WERI-Rb-1 (cell line): Measurements from ENCODE around the gene STRN.

ENCODE experiments used
- DNase-seq: peaks from one replicate; pipeline ENCODE4 v3.0.0-alpha.2; 2020
- H3K27ac ChIP-seq: fragments of 250-450 bp; sonication (Bioruptor Pico); 2 replicates; pipeline ENCODE4 v1.5.1; 2020; ENCODE audit warnings: mild to moderate bottlenecking, moderate library complexity
- H3K27me3 ChIP-seq: fragments of 250-450 bp; sonication (Bioruptor Pico); 2 replicates; pipeline ENCODE4 v1.5.1; 2021; ENCODE audit warnings: mild to moderate bottlenecking, low read depth, moderate library complexity; ENCODE audit not compliant: insufficient read depth, severe bottlenecking
- H3K36me3 ChIP-seq: fragments of 250-450 bp; sonication (Bioruptor Pico); 2 replicates; pipeline ENCODE4 v1.5.1; 2020; ENCODE audit warnings: mild to moderate bottlenecking, moderate library complexity
- H3K4me3 ChIP-seq: 2 replicates; pipeline ENCODE4 v1.5.1; 2011; ENCODE audit warnings: low read depth, mild to moderate bottlenecking, control low read depth, low read length
- H3K9me3 ChIP-seq: fragments of 250-450 bp; sonication (Bioruptor Pico); 2 replicates; pipeline ENCODE4 v1.5.1; 2021; ENCODE audit warnings: mild to moderate bottlenecking, moderate library complexity; ENCODE audit not compliant: severe bottlenecking
- CTCF ChIP-seq: IDR thresholded peaks from 2 replicates; pipeline ENCODE4 v1.5.1; 2011; ENCODE audit warnings: low read depth, mild to moderate bottlenecking, control low read depth, inconsistent platforms, low read length

STRN gene

GRCh38 chr2:36976065-36976464 lies 9.7 kb upstream of the STRN start:
- H3K27me3 ChIP-seq, result no peaks in the 10 kb centered on the region
- DNase-seq, result no peak
- no peak for TF ChIP-seq CTCF
- H3K4me3 ChIP-seq, result no peak overlapping the region
- H3K9me3 ChIP-seq, result no peaks in the 10 kb centered on the region
- H3K27ac ChIP-seq, result no peak overlapping the region
- H3K36me3 ChIP-seq, result no peaks in the 10 kb centered on the region

GRCh38 chr2:36975306-36975705 lies 9.0 kb upstream of the STRN start:
- H3K36me3 ChIP-seq, result no peaks in the 10 kb centered on the region
- no peak overlapping the region for H3K4me3 ChIP-seq
- DNase-seq, result no peak
- TF ChIP-seq CTCF, result no peak
- H3K27me3 ChIP-seq, result no peaks in the 10 kb centered on the region
- H3K27ac ChIP-seq, result no peak overlapping the region
- H3K9me3 ChIP-seq, result no peaks in the 10 kb centered on the region

- H3K4me3 ChIP-seq, result no peak overlapping the region
- no peaks in the 10 kb centered on the region for H3K9me3 ChIP-seq
- no peak for TF ChIP-seq CTCF
- no peaks in the 10 kb centered on the region for H3K36me3 ChIP-seq
- no peak for DNase-seq
- no peak overlapping the region for H3K27ac ChIP-seq
- H3K27me3 ChIP-seq, result no peaks in the 10 kb centered on the region
Measured at GRCh38 chr2:36973320-36973719, 7.0 kb upstream of the STRN start.

- no peaks in the 10 kb centered on the region for H3K27me3 ChIP-seq
- TF ChIP-seq CTCF, result no peak
- H3K9me3 ChIP-seq, result no peaks in the 10 kb centered on the region
- no peak overlapping the region for H3K27ac ChIP-seq
- no peak for DNase-seq
- H3K4me3 ChIP-seq, result no peak overlapping the region
- no peaks in the 10 kb centered on the region for H3K36me3 ChIP-seq
Measured at GRCh38 chr2:36971990-36972389, 5.7 kb upstream of the STRN start.

GRCh38 chr2:36967236-36967876 lies 1.0 kb upstream of the STRN start:
- DNase-seq, result no peak
- TF ChIP-seq CTCF, result no peak
- Histone ChIP-seq H3K36me3 (no peaks in the 10 kb centered on the region), H3K27ac (peak overlapping the region; percentile 64), H3K27me3 (no peaks in the 10 kb centered on the region), H3K9me3 (no peaks in the 10 kb centered on the region), H3K4me3 (peak overlapping the region; percentile 53)

GRCh38 chr2:36965751-36966369 lies 476 bp downstream of the STRN start:
- Histone ChIP-seq H3K4me3 (peak overlapping the region; percentile 93), H3K36me3 (no peaks in the 10 kb centered on the region), H3K27ac (peak overlapping the region; percentile 92), H3K9me3 (no peaks in the 10 kb centered on the region), H3K27me3 (no peaks in the 10 kb centered on the region)
- no peak for TF ChIP-seq CTCF
- DNase-seq, result peak; percentile 80
